ENCODE results near the gene PPP2R3A.

Gene PPP2R3A

GRCh38 chr3:136008732-136009470 is 43.4 kb downstream of the PPP2R3A start:
- no peak overlapping the region for H3K4me3 ChIP-seq (ENCODE audit: low read depth, low read length)
- in situ Hi-C loops (cut with HindIII; ENCODE audit: low sequenced_read_pairs), result no loop called here

DNA sequence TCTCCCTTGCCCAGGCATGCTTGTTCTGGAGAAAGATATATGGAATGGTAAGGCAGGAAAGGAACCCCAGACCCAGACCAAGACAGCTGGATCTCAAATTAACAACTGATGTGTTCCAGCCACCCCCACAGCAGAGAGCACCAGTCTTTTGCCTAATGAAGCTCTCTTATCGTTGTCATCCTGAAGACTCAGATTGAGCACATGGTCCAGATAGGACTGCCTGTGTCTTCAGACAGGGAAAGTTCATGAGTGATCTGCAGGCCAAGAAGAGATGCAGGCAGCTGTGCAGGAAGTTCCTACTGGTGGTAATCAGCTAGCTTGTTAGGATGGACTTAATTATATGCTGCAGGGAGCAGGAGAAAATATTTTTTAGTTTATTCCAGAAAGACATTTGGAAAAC is 53.3 kb downstream of the PPP2R3A start:
- DNase-seq (ENCODE audit: low read depth, low spot score), result no peak
- TF ChIP-seq, protein P1, sequence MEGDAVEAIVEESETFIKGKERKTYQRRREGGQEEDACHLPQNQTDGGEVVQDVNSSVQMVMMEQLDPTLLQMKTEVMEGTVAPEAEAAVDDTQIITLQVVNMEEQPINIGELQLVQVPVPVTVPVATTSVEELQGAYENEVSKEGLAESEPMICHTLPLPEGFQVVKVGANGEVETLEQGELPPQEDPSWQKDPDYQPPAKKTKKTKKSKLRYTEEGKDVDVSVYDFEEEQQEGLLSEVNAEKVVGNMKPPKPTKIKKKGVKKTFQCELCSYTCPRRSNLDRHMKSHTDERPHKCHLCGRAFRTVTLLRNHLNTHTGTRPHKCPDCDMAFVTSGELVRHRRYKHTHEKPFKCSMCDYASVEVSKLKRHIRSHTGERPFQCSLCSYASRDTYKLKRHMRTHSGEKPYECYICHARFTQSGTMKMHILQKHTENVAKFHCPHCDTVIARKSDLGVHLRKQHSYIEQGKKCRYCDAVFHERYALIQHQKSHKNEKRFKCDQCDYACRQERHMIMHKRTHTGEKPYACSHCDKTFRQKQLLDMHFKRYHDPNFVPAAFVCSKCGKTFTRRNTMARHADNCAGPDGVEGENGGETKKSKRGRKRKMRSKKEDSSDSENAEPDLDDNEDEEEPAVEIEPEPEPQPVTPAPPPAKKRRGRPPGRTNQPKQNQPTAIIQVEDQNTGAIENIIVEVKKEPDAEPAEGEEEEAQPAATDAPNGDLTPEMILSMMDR (IDR thresholded peaks at IDR 0.05; ENCODE audit: low read depth, low read length), result no peak
- in situ Hi-C loops (cut with HindIII; ENCODE audit: low sequenced_read_pairs), result no loop called here
- no peak overlapping the region for H3K4me3 ChIP-seq (ENCODE audit: low read depth, low read length)

More at GRCh38 chr3:136008732-136009470, 43.4 kb downstream of the PPP2R3A start:
- no peak for DNase-seq (ENCODE audit: low read depth, low spot score)
- TF ChIP-seq, protein P1 (IDR thresholded peaks at IDR 0.05; ENCODE audit: low read depth, low read length), result no peak

- TF ChIP-seq, protein P1 (IDR thresholded peaks at IDR 0.05; ENCODE audit: low read depth, low read length), result no peak
- in situ Hi-C loops (cut with HindIII; ENCODE audit: low sequenced_read_pairs), result no loop called here
- H3K4me3 ChIP-seq (ENCODE audit: low read depth, low read length), result no peak overlapping the region
- DNase-seq (ENCODE audit: low read depth, low spot score), result no peak
These were observed 56.3 kb downstream of the PPP2R3A start for GRCh38 chr3:136021803-136022202.

DNA sequence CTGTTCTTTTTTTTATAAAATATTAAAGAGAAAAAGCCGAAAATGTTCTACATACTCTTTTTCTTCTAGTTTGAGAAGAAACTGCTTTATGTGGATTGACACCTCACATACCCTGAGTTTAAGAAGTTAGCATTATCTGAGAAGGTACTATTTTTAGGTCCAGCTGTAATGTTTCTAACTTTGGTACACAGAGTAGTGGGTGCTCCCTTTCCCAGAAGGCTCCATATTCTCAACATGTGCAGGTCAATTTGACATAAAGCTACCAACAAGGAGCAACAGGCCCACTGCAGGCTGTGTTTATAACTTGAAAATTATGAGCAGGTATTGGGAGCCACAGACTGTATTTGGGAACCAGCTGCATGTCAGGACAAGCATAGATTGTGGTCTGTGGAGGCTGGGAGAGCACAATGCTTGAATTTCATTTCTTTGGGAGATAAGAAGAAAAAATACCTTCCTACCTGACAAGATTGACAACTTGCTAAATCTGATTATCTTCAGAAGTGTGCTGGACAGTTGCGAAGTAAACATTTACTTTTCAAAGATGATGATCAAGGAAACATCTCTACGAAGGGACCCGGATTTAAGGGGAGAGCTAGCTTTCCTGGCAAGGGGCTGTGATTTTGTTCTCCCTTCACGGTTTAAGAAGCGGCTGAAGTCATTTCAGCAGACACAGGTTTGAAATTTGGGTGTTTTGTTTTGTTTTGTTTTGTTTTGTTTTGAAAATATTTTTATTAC is 57.2 kb downstream of the PPP2R3A start:
- in situ Hi-C loops (cut with HindIII; ENCODE audit: low sequenced_read_pairs), result no loop called here
- no peak for DNase-seq (ENCODE audit: low read depth, low spot score)

DNA sequence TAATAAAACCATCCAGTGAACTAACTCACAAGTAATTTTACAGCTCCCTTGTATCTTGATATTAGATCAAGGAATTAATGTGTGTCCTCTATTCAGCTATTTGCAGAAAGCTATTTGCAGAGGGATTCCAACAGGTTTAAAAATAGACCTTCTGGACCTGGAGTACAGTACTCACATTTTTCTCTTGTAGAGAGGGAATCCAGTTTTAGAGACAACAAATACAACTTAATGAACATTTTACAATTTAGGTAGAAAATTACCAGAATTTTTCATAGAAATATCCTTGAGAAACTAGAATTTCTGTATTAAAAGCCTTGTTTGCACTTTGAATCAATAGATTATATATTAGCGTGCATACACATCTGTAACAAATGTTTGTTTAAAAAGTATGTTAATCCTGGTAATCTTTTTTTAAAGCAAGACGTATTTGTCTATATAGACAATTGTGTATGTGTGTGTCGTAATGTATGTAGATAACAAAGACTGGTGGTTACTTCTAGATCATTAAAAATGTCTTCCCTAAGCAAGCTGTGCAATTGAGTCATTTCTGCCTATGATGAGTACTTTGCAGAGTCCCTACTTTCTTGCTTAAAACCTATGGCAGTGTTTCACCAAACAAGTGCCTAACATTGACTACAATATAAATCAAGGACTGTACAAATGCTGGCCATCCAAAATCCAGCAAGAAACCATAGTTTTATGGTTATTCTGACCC is 57.9 kb downstream of the PPP2R3A start:
- no peak overlapping the region for H3K4me3 ChIP-seq (ENCODE audit: low read depth, low read length)
- in situ Hi-C loops (cut with HindIII; ENCODE audit: low sequenced_read_pairs), result no loop called here
- TF ChIP-seq, protein P1 (IDR thresholded peaks at IDR 0.05; ENCODE audit: low read depth, low read length), result no peak
- DNase-seq (ENCODE audit: low read depth, low spot score), result no peak

More for the DNA sequence above, 57.2 kb downstream of the PPP2R3A start:
- no peak overlapping the region for H3K4me3 ChIP-seq (ENCODE audit: low read depth, low read length)
- TF ChIP-seq, protein P1 (IDR thresholded peaks at IDR 0.05; ENCODE audit: low read depth, low read length), result no peak

- no peak for DNase-seq (ENCODE audit: low read depth, low spot score)
- H3K4me3 ChIP-seq (ENCODE audit: low read depth, low read length), result no peak overlapping the region
- TF ChIP-seq, protein P1 (IDR thresholded peaks at IDR 0.05; ENCODE audit: low read depth, low read length), result no peak
- in situ Hi-C loops (cut with HindIII; ENCODE audit: low sequenced_read_pairs), result no loop called here
These were observed 70.8 kb downstream of the PPP2R3A start for GRCh38 chr3:136036306-136036705.
